GM18520 (cell line): ENCODE data around the gene DCP1A.
A peak's percentile ranks its signal among the peaks of the same experiment; 100 is the strongest.
"Not testable (repeated sequence)": the region's sequence is repeated elsewhere in the genome, so short reads cannot be mapped to it uniquely, and the experiment has no call there.

ENCODE experiments used
- ATAC-seq: cut with Tn5 transposase; IDR thresholded peaks from one replicate; pipeline ENCODE4 v1.9.1; 2021; ENCODE audit not compliant: unreplicated experiment

DCP1A gene

GRCh38 chr3:53347261-53348064 is at the start of gene DCP1A:
DCP1A (minus strand) TSS chr3:53347543; CDS start chr3:53347517, 26 bp downstream.
- peak; percentile 95 for ATAC-seq

DNA sequence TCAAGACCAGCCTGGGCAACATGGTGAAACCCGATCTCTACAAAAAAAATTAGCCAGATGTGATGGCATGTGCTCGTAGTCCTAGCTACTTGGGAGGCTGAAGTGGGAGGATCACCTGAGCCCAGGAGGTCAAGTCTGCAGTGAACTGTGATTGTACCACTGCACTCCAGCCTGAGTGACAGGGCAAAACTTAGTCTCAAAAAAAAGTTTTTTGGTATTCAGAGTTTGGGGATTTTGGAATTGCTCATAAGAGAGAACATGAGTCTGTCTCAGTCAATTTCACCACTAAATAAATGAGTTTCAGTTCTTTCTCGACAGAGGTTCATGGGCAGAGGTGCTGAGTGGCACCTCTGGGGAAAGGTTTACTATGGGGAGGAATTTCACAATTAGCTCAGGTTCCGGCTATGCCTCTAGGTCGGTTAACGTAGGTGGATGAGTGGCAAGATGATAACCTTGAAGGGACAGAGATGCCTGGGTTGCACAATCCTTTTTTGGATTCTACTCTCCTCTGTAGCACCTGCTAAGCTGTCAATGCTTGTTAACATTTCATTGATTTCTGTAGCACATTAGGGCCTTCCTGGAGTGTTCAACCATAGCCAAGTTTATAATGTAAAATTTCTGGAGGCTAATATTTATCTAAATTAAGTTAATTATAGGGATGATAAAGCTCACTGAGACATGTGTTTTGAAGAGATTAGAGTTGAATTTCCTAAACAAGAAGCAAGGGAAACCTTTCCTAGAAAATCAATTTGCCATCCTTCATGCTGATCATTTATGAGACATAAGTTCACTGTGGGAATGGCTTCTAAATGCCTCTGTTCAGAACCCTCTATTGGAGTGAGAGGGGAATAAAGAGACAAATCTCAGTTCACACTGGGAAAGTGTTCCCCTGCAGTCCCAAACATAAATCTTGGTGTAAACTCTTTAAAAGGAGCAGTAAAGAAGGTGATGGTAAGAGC is 37.4 kb upstream of the DCP1A start:
- ATAC-seq = peak; percentile 54

DNA sequence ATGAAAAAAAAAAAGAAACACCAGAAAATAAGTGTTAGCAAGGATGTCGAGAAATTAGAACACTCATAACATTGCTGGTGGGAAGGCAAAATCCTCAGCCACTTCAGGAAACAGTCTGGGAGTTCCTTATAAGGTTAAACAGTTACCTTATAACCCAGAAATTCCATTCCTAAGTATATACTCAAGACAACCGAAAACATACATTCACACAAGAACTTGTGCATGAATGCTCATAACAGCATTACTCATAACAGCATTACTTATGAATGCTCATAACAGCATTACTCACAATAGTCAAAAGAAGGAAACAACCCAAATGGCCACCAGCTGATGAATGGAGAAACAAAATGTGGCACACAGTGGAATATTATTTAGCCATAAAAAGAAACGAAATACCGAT is 34.8 kb upstream of the DCP1A start:
- no peak for ATAC-seq

DNA sequence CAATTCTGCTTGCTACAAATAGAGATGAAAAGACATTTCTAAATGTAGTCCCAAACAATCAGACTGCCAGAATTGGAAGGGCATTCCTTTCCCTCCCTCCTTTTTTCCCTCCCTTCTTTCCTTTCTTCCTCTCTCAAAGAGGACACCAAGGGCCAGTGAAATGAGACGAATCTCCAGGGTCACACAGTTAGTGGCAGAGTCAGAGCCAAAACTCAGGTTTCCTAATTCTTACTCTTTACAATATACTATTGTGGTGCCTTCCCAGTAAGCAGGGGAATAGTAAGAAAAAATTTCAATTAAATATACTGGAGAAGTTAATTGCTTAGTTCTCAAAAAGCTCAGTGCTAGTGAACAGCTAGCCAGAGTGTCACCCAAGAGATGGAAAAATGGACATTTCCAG is 33.0 kb upstream of the DCP1A start:
- no peak for ATAC-seq

DNA sequence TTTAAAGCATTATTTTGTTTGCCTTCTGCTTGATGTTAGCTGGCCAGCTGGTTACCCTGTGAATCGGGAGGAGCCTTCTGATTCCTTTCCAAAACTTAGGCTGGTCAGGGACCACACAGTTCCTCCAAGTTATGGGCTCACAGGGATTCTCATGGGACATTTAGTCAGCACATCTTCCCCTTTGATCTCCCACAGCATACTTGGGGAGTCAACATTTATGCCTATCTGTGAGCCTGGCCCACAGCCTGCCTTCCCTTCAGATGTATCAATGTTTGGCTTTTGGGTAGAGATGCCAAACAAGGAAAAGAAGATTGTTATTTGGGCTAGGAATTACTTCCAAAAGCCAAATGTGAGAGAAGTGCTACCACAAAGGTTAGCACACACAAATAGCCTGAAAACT is 32.6 kb upstream of the DCP1A start:
- ATAC-seq = no peak

DNA sequence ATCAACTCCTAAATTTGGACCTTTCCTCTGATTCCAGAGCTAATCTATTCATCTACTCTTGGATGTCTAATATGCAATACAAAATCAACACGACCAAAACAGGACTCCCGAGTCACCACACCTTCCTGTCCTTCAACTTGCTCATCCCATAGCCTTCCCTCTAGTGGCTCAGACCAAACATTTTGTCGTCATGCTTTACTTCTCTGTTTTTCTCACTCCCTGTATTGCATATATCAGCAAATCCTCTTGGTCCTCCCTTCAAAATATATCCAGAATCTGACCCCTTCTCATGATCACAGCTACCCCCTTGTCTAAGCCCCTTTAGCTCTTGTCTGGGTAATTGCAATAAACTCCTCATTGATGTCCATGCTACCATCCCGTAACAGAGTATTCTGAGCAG is 30.5 kb upstream of the DCP1A start:
- no peak for ATAC-seq

GRCh38 chr3:53376679-53377078 is 29.3 kb upstream of the DCP1A start:
- no peak for ATAC-seq

- no peak for ATAC-seq
These were observed 27.7 kb upstream of the DCP1A start for GRCh38 chr3:53375019-53375418.

GRCh38 chr3:53370719-53371118 is 23.4 kb upstream of the DCP1A start:
- ATAC-seq = not testable (repeated sequence)

DNA sequence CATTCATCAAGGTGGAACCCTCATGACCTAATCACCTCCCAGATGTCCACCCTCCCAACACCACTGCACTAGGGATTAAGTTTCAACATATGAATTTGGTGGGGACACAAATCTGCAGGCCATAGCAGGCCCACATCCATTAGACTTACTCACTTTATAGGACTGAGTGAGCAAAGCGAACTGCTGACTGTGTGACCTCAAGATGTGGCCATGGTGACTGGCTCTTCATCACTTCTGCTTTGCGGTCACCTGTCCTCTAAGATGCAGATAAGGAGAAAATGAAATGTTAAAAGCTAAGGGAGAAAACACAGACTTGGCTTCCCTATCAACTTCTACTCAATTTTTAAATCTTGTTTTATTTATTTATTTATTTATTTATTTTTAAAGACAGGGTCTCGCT is 14.5 kb upstream of the DCP1A start:
- ATAC-seq = no peak

DNA sequence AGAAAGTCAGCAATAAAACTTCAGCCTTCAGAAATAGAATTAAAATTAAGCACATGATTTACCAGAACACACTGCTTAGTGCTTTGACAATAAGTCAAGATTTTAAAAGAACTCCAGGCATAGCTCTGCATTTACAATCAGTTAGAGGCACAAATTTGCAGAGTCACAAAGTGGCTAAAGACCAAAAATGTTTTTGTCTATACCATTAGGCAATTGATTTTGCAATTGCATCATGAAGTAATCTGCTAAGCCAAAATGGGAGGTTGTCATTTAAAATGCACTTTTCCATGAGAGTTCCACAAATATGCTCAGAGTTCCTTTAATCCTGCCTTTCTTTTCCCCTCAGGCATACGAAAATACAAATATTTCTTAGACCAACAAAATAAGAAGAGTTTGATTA is 10.1 kb upstream of the DCP1A start:
- ATAC-seq = no peak

DNA sequence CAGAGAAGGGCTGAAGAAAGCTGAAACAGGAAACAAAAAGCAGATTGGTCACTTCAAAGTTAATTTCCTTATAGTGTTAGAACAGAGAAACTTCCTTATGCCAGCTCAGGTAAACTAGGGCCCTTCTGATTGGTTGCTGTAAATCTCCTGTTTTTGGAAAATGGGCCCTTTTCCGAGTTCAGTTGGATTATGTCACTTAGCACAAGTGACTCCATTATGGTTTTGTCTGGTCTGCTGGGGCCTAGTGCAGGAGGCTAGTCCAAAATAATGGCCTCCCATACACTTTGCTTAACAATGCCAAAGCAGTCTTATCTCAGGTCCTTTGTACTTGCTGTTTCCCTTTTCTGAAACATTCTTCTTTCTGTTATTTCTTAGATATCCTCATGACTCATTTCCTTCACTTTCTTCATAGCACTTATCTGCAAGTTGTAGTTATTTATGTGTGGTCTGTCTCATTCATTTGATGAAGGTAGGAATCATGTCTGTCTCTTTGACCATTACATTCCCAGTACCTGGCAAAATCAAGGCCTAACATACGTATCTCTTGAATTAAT is 7.7 kb upstream of the DCP1A start:
- ATAC-seq = no peak

- no peak for ATAC-seq
These were observed 5.9 kb upstream of the DCP1A start for GRCh38 chr3:53353202-53353601.

- ATAC-seq = no peak
These were observed 3.3 kb upstream of the DCP1A start for GRCh38 chr3:53350652-53351051.

DNA sequence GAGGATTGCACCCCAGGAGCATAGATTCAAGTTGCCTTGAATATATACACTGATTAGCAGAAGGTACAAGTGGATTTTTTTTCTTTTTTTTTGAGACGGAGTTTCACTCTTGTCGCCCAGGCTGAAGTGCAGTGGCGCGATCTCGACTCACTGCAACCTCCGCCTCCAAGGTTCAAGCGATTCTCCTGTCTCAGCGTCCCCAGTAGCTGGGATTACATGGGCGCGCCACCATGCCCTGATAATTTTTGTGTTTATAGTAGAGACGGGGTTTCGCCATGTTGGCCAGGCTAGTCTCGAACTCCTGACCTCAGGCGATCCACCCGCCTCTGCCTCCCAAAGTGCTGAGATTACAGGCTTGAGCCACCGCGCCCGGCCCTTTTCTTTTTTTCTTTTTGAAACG is 775 bp upstream of the DCP1A start:
- ATAC-seq = not testable (repeated sequence)

GRCh38 chr3:53346922-53347260 is 452 bp downstream of the DCP1A start:
- ATAC-seq = no peak

DNA sequence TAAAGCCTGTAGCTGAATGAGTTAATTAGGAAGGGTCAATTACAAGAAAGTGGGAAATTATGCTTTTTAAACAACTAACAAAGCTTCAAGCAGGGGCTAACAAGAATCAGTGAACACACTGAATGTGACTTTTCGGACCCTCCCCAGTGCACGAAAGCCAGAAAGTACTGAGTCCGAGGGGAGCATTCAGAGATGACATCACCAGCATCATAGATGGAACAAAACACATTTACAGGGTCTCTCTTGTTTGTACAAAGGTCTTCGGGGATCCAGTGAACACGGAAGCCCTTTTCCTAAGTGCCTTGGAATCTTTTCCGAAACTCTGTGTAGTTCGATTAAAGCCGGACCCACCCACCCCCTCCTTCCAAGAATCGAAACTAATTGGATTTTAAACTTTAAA is 829 bp downstream of the DCP1A start:
- ATAC-seq = no peak

GRCh38 chr3:53342353-53342752 is 5.0 kb downstream of the DCP1A start:
- ATAC-seq = no peak

DNA sequence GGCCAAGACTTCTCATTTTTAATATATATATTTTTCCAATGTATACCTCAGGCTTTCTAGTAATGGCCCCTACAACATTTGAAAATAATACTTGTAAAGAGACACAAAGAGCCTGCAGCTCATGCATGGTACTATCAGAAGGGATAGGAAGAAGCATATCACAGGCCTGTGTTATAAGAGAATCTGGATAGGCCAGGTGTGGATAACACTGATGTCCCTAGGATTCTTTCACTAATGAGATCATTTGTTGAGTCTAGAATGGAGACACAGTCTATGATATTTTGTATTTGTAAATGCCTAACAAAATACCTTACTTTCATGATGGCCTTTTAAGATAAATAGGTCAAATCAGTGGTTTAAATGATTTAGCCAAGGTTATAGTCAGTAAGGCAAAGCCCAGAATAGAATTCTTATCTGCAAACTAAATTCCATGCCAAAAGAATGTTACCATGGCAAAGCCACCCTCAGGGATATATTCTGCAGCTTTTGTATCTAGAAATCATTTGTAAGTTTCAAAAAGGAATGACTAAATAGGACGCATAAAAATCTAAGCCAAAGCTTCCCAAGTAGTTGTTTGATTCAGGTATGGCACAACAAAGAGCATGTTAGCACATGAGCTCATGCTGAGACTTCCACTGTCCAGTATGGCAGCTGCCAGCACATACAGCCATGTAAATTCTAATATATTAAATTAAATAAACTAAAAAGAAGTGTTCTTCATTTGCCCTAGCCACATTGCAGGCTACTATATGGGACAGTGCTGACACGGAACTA is 10.0 kb downstream of the DCP1A start:
- no peak for ATAC-seq

- ATAC-seq = no peak
These were observed 12.6 kb downstream of the DCP1A start for GRCh38 chr3:53334742-53335141.

- no peak for ATAC-seq
These were observed 15.5 kb downstream of the DCP1A start for GRCh38 chr3:53331871-53332270.
